ENCODE results near the gene IGFBPL1. TPM values are rescaled to one million over a fixed set of nuclear protein-coding genes. Genes with fewer than 3 reads are reported as not detected.
A peak's percentile ranks its signal among the peaks of the same experiment; 100 is the strongest.

Gene IGFBPL1
- total and polyA plus RNA-seq, 2 donors (not counting 1 experiment from before 2014, with no cell fraction given), result not detected

GRCh38 chr9:38445154-38446043 is 21.1 kb upstream of the IGFBPL1 start:
- Mint-ChIP-seq H3K27me3 (peaks cover 31% of the 10 kb centered on the region), H3K27ac (no peak overlapping the region), H3K9me3 (ENCODE audit: insufficient read depth) (peaks cover 4% of the 10 kb centered on the region), H3K4me1 (peaks cover 5% of the 10 kb centered on the region), H3K4me3 (no peak overlapping the region)
- Histone ChIP-seq H4K20me1 (ENCODE audit: control insufficient read depth, insufficient read depth, low read length, poor library complexity, severe bottlenecking) (no peaks in the 10 kb centered on the region), H3K27me3 (replicated peaks in 1 of 4; ENCODE audit: control extremely low read depth in 1 of 4, control insufficient read depth in 3 of 4, insufficient read depth in 4 of 4, low read length in 3 of 4) (peaks cover 0 to 4% (median 1%) of the 10 kb centered on the region in 4 experiments), H2AFZ (ENCODE audit: insufficient read depth, low read depth, low read length, poor library complexity, severe bottlenecking) (no peak overlapping the region), H3K36me3 (replicated peaks in 1 of 2; ENCODE audit: control extremely low read depth in 1 of 2, control insufficient read depth in 1 of 2, extremely low read depth in 1 of 2, insufficient read depth in 2 of 2, low read length in 1 of 2) (no peaks in the 10 kb centered on the region), H3K79me2 (ENCODE audit: control insufficient read depth, insufficient read depth, low read length) (no peaks in the 10 kb centered on the region), H3K4me3 (ENCODE audit: control extremely low read depth in 1 of 5, extremely low read depth in 1 of 5, insufficient read depth in 1 of 5, low read depth in 2 of 5, low read length in 4 of 5) (no peak overlapping the region), H3K9me3 (ENCODE audit: control extremely low read depth in 1 of 3, control insufficient read depth in 2 of 3, insufficient read depth in 1 of 3, low read length in 2 of 3) (peaks cover 0 to under 1% (median 0%) of the 10 kb centered on the region in 3 donors), H3K27ac (ENCODE audit: low read length in 2 of 2) (no peak overlapping the region), H3K9ac (ENCODE audit: low read length) (no peak overlapping the region), H3K4me2 (replicated peaks; ENCODE audit: low read depth, low read length, poor library complexity, severe bottlenecking) (peak overlapping the region; percentile 21), H3K4me1 (ENCODE audit: control insufficient read depth in 2 of 2, insufficient read depth in 2 of 2, low read length in 2 of 2) (peaks cover 4 to 6% of the 10 kb centered on the region in 2 donors)
- TF ChIP-seq, protein P1, sequence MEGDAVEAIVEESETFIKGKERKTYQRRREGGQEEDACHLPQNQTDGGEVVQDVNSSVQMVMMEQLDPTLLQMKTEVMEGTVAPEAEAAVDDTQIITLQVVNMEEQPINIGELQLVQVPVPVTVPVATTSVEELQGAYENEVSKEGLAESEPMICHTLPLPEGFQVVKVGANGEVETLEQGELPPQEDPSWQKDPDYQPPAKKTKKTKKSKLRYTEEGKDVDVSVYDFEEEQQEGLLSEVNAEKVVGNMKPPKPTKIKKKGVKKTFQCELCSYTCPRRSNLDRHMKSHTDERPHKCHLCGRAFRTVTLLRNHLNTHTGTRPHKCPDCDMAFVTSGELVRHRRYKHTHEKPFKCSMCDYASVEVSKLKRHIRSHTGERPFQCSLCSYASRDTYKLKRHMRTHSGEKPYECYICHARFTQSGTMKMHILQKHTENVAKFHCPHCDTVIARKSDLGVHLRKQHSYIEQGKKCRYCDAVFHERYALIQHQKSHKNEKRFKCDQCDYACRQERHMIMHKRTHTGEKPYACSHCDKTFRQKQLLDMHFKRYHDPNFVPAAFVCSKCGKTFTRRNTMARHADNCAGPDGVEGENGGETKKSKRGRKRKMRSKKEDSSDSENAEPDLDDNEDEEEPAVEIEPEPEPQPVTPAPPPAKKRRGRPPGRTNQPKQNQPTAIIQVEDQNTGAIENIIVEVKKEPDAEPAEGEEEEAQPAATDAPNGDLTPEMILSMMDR (IDR thresholded peaks at IDR 0.05), result no peak
- no peak for TF ChIP-seq EZH2 (IDR thresholded peaks at IDR 0.05; ENCODE audit: borderline replicate concordance, insufficient read depth, low read depth, low read length, poor library complexity, severe bottlenecking)
- WGBS (ENCODE audit: insufficient coverage), result 51% methylated on average over 3 of the region's 11 CpGs
- ATAC-seq (ENCODE audit: low read depth) (no peak), DNase-seq (peak; percentile 15)
- POLR2A ChIA-PET, result no interaction called here
- CTCF ChIA-PET, result interaction anchor here (1.2 kb wide), 1 partner anchor 10 kb away, joined by 3 read pairs; no protein-coding TSS in a partner anchor
- intact Hi-C loops (cut with micrococcal nuclease), result no loop called here

DNA sequence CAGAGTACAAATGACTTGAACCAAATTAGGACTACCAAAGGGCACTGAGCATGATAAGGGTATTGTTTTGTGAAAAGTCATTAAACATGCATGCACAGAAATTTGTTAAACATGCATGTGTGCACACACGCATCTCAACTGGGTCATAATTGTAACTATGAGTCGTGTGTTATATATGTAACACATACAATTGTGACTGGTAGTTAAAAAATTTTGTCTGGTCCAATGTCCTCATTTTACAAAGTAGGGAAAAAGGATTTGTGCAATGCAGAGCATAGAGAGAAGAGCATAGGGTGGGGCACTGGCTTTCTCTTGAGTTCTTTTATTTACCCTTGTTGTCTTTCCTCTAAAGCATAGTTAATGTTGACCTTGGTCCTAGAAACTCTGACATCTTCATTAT is 19.3 kb upstream of the IGFBPL1 start:
- CTCF ChIA-PET, result no interaction called here
- intact Hi-C loops (cut with micrococcal nuclease), result no loop called here

More for the DNA sequence above, 19.3 kb upstream of the IGFBPL1 start:
- Histone ChIP-seq H3K4me1 (ENCODE audit: control insufficient read depth in 2 of 2, insufficient read depth in 2 of 2, low read length in 2 of 2) (peaks cover 4 to 6% of the 10 kb centered on the region in 2 donors), H3K9me3 (ENCODE audit: control extremely low read depth in 1 of 3, control insufficient read depth in 2 of 3, insufficient read depth in 1 of 3, low read length in 2 of 3) (no peaks in the 10 kb centered on the region), H3K27me3 (replicated peaks in 1 of 4; ENCODE audit: control extremely low read depth in 1 of 4, control insufficient read depth in 3 of 4, insufficient read depth in 4 of 4, low read length in 3 of 4) (peaks cover 0 to 7% (median 0%) of the 10 kb centered on the region in 4 experiments), H3K27ac (ENCODE audit: low read length in 2 of 2) (no peak overlapping the region), H3K79me2 (ENCODE audit: control insufficient read depth, insufficient read depth, low read length) (no peaks in the 10 kb centered on the region), H3K4me3 (ENCODE audit: control extremely low read depth in 1 of 5, extremely low read depth in 1 of 5, insufficient read depth in 1 of 5, low read depth in 2 of 5, low read length in 4 of 5) (no peak overlapping the region), H3K4me2 (replicated peaks; ENCODE audit: low read depth, low read length, poor library complexity, severe bottlenecking) (no peak overlapping the region), H3K9ac (ENCODE audit: low read length) (no peak overlapping the region), H4K20me1 (ENCODE audit: control insufficient read depth, insufficient read depth, low read length, poor library complexity, severe bottlenecking) (no peaks in the 10 kb centered on the region), H2AFZ (ENCODE audit: insufficient read depth, low read depth, low read length, poor library complexity, severe bottlenecking) (no peak overlapping the region), H3K36me3 (replicated peaks in 1 of 2; ENCODE audit: control extremely low read depth in 1 of 2, control insufficient read depth in 1 of 2, extremely low read depth in 1 of 2, insufficient read depth in 2 of 2, low read length in 1 of 2) (no peaks in the 10 kb centered on the region)
- H3K9me3 Mint-ChIP-seq (ENCODE audit: insufficient read depth), result peaks cover 2% of the 10 kb centered on the region
- ATAC-seq (ENCODE audit: low read depth), result no peak
- TF ChIP-seq, protein P1 (IDR thresholded peaks at IDR 0.05), result no peak
- TF ChIP-seq EZH2 (IDR thresholded peaks at IDR 0.05; ENCODE audit: borderline replicate concordance, insufficient read depth, low read depth, low read length, poor library complexity, severe bottlenecking), result no peak
- H3K27me3 Mint-ChIP-seq, result peaks cover 33% of the 10 kb centered on the region
- WGBS (ENCODE audit: insufficient coverage), result no CpG with 5 or more reads among the region's 2 CpGs
- H3K4me3 Mint-ChIP-seq, result no peak overlapping the region
- peaks cover 5% of the 10 kb centered on the region for H3K4me1 Mint-ChIP-seq
- DNase-seq, result no peak
- POLR2A ChIA-PET, result no interaction called here
- H3K27ac Mint-ChIP-seq, result no peak overlapping the region

Measured in B cell (primary cell).